CD4-positive, alpha-beta T cell treated with Interleukin-2 at 100 ng/mL for 4 hours (primary cell): Measurements from ENCODE around the gene SMC1B.
A peak's percentile ranks its signal among the peaks of the same experiment; 100 is the strongest.

ENCODE experiments used
- DNase-seq: peaks from one replicate; pipeline ENCODE4 v3.0.0-alpha.2; 2020; ENCODE audit warnings: low spot score

The SMC1B gene

GRCh38 chr22:45320357-45320976 is 92.9 kb downstream of the SMC1B start:
- DNase-seq: no peak

- DNase-seq: no peak
These were observed 94.1 kb downstream of the SMC1B start for GRCh38 chr22:45319324-45319685.

GRCh38 chr22:45318558-45319323 is 94.7 kb downstream of the SMC1B start:
- peak; percentile 83 for DNase-seq

GRCh38 chr22:45318168-45318557 is 95.2 kb downstream of the SMC1B start:
- peak; percentile 93 for DNase-seq

- DNase-seq: no peak
These were observed 95.7 kb downstream of the SMC1B start for GRCh38 chr22:45317551-45318167.

- no peak for DNase-seq
These were observed 96.4 kb downstream of the SMC1B start for GRCh38 chr22:45316796-45317526.

- no peak for DNase-seq
These were observed 98.6 kb downstream of the SMC1B start for GRCh38 chr22:45314786-45315185.

- DNase-seq: no peak
These were observed 99.2 kb downstream of the SMC1B start for GRCh38 chr22:45314054-45314721.

GRCh38 chr22:45312856-45313255 is 100.5 kb downstream of the SMC1B start:
- no peak for DNase-seq

- no peak for DNase-seq
These were observed 101.0 kb downstream of the SMC1B start for GRCh38 chr22:45312415-45312814.

- DNase-seq: no peak
These were observed 102.3 kb downstream of the SMC1B start for GRCh38 chr22:45310977-45311531.

GRCh38 chr22:45310331-45310976 is 102.9 kb downstream of the SMC1B start:
- DNase-seq: no peak

- DNase-seq: peak; percentile 94
These were observed 103.8 kb downstream of the SMC1B start, which contains the start of gene FAM118A for GRCh38 chr22:45309422-45310227. Gene FAM118A (plus strand): TSS chr22:45309934. CDS start chr22:45322380, 12,446 bp downstream.

GRCh38 chr22:45308957-45309421 is 104.4 kb downstream of the SMC1B start:
- DNase-seq: peak; percentile 8

- no peak for DNase-seq
These were observed 104.9 kb downstream of the SMC1B start for GRCh38 chr22:45308391-45308956.

- DNase-seq: no peak
These were observed 107.3 kb downstream of the SMC1B start for GRCh38 chr22:45306139-45306538.

- no peak for DNase-seq
These were observed 107.8 kb downstream of the SMC1B start for GRCh38 chr22:45305456-45306075.

GRCh38 chr22:45304971-45305370 is 108.4 kb downstream of the SMC1B start:
- DNase-seq: no peak

- DNase-seq: no peak
These were observed 110.2 kb downstream of the SMC1B start for GRCh38 chr22:45303181-45303580.
